Fibroblast of skin of scalp (primary cell): ENCODE data around the gene PSMD4. TPM values are rescaled to one million over a fixed set of nuclear protein-coding genes. Genes with fewer than 3 reads are reported as not detected.
A peak's percentile ranks its signal among the peaks of the same experiment; 100 is the strongest.
"Not testable (repeated sequence)": the region's sequence is repeated elsewhere in the genome, so short reads cannot be mapped to it uniquely, and the experiment has no call there.

Source experiments
- DNase-seq: peaks from one replicate; pipeline ENCODE4 v3.0.0-alpha.2; 2013
- polyA plus RNA-seq, 2 experiments: library from polyadenylated mRNA; unstranded; fragments of 120-200 nt; gene quantifications; one replicate each; pipeline ENCODE4 v1.2.1, GENCODE V29; 2013; ENCODE audit not compliant: insufficient read length in 2 of 2

PSMD4 gene
- polyA plus RNA-seq (2013, experiment 1 of 2; ENCODE audit: insufficient read length): 153 TPM
- polyA plus RNA-seq (2013, experiment 2 of 2; ENCODE audit: insufficient read length): 152 TPM

GRCh38 chr1:151254217-151255213 is at the start of gene PSMD4:
Gene PSMD4, plus strand, starts transcription at chr1:151254734. Its CDS starts 49 bp downstream, at chr1:151254783.
- peak; percentile 97 for DNase-seq

DNA sequence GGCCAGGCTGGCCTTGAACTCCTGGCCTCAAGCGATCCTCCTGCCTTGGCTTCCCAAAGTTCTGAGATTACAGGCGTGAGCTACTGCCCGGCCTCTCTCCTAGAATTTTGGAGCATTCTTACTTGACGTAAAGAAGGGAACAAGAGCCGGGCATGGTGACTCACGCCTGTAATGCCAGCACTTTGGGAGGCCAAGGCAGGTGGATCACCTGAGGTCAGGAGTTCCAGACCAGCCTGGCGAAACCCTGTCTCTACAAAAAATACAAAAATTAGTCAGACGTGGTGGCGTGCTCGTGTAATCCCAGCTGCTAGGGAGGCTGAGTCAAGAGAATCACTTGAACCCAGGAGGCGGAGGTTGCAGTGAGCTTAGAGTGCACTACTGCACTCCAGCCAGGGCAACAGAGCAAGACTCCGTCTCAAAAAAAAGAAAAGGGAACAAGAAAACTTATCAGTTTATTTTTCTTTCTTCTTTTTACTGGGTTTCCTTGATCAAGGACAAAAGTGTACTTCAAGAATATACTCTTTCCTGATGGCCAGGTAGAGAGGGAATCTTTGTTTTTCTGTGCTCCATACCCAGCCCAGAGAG is 49.1 kb upstream of the PSMD4 start:
- not testable (repeated sequence) for DNase-seq

DNA sequence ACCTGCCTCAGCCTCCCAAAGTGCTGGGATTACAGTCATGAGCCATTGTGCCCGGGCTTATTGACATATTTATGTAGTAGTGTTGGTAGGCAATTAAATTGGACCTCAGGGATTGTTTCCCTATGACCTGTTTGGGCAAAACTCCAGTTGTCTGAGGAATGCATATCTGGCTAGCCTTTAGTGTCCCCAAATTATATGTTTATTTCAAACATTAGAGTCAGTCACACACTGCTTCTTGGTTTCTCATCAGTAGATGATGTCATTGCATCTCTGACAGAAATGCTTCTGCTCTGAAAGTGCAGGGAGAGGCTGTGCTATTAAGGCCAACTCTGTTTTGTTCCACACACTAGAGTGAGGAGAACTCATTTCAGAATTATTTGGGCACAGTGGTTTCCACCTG is 43.7 kb upstream of the PSMD4 start:
- DNase-seq: peak; percentile 12

DNA sequence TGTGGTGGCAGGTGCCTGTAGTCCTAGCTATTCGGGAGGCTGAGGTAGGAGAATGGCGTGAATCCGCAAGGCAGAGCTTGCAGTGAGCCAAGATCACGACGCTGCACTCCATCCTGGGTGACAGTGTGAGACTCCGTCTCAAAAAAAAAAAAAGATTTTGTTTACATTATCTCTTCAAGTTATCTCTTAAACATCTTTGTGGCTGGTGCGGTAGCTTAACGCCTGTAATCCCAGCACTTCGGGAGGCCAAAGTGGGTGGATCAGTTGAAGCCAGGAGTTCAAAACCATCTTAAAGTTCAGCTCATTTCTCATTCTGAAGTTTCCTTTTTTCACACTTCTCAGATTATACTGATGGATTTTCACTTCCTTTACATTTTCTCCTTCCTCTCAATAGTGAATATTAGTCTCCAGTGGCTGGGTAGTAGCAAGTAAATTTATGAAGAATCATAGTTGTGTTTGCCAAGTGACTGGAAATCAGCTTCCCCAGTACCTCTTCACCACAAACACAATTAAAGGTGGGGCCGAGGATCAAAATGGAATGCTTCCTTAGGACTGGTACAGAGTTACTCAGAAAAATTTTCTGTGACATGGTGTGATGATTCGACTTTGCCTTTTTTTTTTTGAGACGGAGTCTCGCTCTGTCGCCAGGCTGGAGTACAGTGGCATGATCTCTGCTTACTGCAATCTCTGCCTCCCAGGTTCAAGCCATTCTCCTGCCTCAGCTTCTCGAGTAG is 42.4 kb upstream of the PSMD4 start:
- no peak for DNase-seq

- DNase-seq: no peak
These were observed 41.0 kb upstream of the PSMD4 start for GRCh38 chr1:151213560-151213959.

- no peak for DNase-seq
These were observed 32.9 kb upstream of the PSMD4 start for GRCh38 chr1:151221616-151222015.

DNA sequence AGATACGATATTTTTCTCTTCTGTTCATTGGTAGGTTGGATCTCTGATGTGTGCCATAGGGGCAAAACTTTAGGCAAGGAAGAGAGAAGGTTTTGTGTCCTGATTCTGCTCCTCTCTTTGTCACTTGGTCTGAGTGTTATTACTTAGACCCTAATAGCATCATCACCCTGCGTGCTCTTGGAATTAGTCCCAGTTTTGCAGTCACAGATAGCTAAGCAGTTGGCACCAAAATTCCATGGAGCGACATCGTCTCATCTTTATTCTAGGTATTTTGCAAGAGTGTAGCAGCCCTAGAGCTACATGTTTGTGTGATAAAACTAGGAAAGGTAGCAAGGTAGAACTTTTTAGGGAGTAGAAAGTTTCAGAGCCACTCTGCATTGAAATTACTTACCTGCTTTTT is 32.4 kb upstream of the PSMD4 start:
- DNase-seq: peak; percentile 27

- DNase-seq: no peak
These were observed 19.3 kb upstream of the PSMD4 start for GRCh38 chr1:151235235-151235634.

- DNase-seq: no peak
These were observed 16.7 kb upstream of the PSMD4 start for GRCh38 chr1:151237678-151238466.

GRCh38 chr1:151238467-151238739 is 16.1 kb upstream of the PSMD4 start:
- peak; percentile 82 for DNase-seq

GRCh38 chr1:151242442-151242841 is 12.1 kb upstream of the PSMD4 start:
- DNase-seq: no peak

DNA sequence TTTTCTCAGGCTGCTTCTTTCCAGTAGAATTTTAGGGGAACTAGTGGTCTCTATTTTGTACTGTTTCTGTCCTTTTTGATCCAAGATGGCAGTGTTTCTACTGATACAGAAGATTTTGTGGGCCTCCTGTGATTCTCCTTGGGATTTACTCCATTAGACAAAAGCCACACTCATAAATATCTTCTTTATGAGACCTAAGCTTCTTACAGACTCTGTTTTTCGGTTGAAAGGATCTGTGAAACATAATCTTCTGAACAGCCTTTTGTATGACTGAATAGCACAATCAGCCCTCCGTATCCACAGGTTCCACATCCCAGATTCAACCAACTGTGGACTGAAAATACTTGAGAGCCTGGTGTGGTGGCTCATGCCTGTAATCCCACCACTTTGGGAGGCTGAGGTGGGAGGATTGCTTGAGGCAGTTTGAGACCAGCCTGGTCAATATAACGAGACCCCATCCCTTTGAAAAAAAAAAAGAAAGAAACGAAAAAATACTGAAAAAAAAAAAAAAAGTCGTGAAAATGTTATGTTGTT is 10.8 kb upstream of the PSMD4 start:
- no peak for DNase-seq

DNA sequence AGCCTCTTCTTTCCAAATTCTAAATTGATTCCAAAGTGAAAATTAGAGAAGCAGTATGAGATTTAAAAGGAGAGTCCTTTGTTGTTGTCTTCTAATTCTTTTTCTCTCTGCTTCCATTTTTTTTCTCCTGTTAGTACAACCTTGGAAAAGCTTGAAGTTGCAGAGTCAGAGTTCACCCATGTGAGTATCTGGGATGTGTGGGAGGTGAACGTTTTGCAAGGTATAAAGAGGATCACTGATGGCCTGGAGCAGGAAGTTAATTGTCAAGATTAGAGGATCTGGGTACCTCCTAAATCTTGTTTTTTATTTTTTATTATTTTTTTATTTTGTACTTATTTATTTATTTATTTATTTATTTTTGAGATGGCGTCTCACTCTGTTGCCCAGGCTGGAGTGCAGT is 7.7 kb upstream of the PSMD4 start:
- DNase-seq: no peak

GRCh38 chr1:151251656-151252470 is 2.7 kb upstream of the PSMD4 start:
- peak; percentile 78 for DNase-seq

DNA sequence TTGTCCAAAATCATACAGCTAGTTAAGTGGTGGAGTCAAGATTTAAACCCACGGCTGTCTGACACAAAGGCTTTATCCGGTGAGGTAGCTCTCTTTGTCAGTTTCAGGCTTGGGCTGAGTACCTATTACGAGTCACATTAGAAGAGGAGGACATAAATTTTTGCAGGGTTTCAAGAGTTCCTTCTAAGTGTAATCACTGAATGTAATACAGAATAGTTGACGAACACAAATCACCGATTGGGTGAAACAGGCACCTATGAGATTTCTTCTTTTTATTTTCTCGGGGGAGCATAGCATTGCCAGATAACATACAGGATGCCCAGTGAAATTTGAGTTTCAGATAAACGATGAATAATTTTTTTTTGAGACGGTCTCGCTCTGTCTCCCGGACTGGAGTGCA is 847 bp downstream of the PSMD4 start:
- DNase-seq: no peak

GRCh38 chr1:151259351-151259750 is 4.8 kb downstream of the PSMD4 start:
- DNase-seq: no peak

GRCh38 chr1:151265446-151266236 is 11.1 kb downstream of the PSMD4 start:
- DNase-seq: no peak

DNA sequence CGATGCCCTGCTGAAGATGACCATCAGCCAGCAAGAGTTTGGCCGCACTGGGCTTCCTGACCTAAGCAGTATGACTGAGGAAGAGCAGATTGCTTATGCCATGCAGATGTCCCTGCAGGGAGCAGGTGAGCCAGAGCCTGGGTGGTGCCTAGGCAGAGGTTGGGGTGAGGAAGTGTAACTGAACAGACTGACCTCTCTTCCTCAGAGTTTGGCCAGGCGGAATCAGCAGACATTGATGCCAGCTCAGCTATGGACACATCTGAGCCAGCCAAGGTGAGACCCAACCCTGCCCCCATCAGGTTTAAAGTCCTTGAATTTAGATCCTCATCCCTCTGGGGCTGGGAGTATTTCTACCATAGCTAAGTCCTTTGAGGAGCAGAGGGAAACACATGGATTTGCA is 11.8 kb downstream of the PSMD4 start:
- DNase-seq: no peak

DNA sequence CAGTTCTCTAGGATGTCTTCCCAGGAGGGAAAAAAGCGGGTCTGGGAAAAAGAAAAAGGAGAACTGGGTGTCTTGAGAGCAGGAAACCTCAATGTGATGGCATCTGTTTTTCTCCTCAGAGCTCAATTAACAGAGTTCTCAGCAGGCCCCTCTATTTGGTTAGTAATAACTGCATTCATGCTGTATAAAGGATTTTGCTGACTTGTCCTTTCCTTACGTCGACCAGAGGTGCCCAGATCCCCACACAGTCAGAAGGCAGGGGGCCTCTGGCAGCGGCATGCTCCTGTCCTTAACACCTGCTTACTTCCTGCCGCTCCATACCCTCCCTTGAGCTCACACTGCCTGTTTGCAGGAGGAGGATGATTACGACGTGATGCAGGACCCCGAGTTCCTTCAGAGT is 12.3 kb downstream of the PSMD4 start:
- DNase-seq: no peak

DNA sequence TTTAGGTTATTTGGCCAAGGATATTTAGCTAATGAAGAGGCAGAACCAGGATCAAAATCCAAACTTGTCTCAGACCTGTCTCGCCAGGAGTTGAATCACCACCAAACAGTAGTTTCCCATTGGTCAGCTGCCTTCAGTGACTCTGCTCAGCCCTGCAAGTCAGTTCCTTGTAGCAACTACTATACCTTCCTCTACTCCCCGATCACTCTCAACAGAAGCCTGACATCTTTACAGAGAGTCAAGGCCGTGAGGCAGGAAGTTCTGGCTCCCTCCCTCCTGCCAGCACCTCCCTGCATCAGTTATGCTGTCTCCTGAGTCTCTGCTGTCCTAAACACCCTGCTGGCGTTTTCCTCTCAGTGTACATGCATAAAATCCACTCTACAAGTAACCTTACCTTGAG is 13.2 kb downstream of the PSMD4 start:
- no peak for DNase-seq
